Measurements from ENCODE around the gene IFIT1B.

Gene IFIT1B

GRCh38 chr10:89395141-89395540 is 17.3 kb downstream of the IFIT1B start:
- TF ChIP-seq SIN3A (IDR thresholded peaks at IDR 0.05; ENCODE audit: borderline replicate concordance, insufficient read depth, low read length) (no peak), FOXP2 (optimal IDR thresholded peaks at IDR 0.05; ENCODE audit: borderline replicate concordance, extremely low read depth, extremely low read length, insufficient read depth) (no peak)

DNA sequence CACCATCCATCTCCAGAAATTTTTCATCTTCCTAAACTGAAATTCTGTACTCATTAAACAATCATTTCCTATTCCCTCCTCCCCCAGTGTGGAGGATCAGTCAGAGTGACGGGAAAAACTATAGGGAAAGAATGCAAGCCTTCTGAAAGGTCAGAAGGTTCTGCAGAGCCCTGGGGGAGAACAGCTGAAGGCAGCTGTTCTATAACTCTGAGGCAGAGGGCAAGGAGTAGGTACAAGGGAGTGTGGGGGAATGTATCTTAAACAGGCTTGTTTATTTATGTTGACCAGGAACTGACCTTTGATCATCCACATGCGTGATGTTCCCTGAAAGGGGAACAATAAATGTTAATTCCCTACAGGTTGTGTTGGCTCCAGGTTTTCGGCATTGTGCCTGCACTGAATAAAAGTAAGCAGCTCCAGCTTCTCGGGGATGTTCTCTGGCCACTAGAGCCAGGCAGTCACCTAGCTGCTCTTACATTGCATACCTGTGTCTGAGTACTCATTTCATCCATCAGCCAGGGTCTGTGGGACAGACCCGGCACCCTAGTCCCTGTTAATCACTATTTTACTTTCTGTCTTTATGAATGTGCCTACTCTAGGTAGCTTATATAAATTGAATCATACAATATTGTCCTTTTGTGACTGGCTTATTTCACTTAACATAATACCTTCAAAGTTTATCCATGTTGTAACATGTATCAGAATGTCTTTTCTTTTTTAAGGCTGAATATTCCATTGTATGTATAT is 20.3 kb downstream of the IFIT1B start:
- TF ChIP-seq FOXP2 (optimal IDR thresholded peaks at IDR 0.05; ENCODE audit: borderline replicate concordance, extremely low read depth, extremely low read length, insufficient read depth) (no peak), TAF1 (IDR thresholded peaks at IDR 0.05; ENCODE audit: borderline replicate concordance, insufficient read depth, low read length) (no peak)

DNA sequence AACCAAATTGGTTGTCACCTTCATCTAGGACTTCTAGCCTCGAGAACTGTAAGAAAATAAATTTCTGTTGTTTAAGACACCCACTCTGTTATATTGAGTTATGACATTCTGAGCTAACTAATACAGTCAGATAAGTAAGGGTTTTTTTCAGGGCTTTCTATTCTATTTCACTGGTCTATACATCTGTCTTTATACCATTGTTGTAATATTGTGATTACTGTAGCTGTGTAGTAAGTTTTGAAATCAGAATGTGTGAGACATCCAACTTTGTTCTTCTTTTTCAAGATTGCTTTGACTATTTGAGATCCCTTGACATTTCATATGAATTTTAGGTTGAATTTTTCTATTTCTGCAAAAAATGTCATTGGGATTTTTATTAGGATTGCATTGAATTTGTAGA is 22.1 kb downstream of the IFIT1B start:
- TF ChIP-seq REST (IDR thresholded peaks at IDR 0.05; ENCODE audit: insufficient read depth in 1 of 2, low read depth in 2 of 2, low read length in 2 of 2) (no peak), POLR2AphosphoS5 (IDR thresholded peaks at IDR 0.05; ENCODE audit: low read depth, low read length) (no peak)

- TF ChIP-seq POLR2AphosphoS5 (IDR thresholded peaks at IDR 0.05; ENCODE audit: low read depth, low read length), result no peak
- TF ChIP-seq REST (IDR thresholded peaks at IDR 0.05; ENCODE audit: insufficient read depth in 1 of 2, low read depth in 2 of 2, low read length in 2 of 2), result no peak
- TF ChIP-seq TAF1 (IDR thresholded peaks at IDR 0.05; ENCODE audit: borderline replicate concordance, insufficient read depth, low read length), result no peak
- TF ChIP-seq FOXP2 (optimal IDR thresholded peaks at IDR 0.05; ENCODE audit: borderline replicate concordance, extremely low read depth, extremely low read length, insufficient read depth), result no peak
- no peak for TF ChIP-seq SIN3A (IDR thresholded peaks at IDR 0.05; ENCODE audit: borderline replicate concordance, insufficient read depth, low read length)
Measured at GRCh38 chr10:89403043-89403442, 25.2 kb downstream of the IFIT1B start.

DNA sequence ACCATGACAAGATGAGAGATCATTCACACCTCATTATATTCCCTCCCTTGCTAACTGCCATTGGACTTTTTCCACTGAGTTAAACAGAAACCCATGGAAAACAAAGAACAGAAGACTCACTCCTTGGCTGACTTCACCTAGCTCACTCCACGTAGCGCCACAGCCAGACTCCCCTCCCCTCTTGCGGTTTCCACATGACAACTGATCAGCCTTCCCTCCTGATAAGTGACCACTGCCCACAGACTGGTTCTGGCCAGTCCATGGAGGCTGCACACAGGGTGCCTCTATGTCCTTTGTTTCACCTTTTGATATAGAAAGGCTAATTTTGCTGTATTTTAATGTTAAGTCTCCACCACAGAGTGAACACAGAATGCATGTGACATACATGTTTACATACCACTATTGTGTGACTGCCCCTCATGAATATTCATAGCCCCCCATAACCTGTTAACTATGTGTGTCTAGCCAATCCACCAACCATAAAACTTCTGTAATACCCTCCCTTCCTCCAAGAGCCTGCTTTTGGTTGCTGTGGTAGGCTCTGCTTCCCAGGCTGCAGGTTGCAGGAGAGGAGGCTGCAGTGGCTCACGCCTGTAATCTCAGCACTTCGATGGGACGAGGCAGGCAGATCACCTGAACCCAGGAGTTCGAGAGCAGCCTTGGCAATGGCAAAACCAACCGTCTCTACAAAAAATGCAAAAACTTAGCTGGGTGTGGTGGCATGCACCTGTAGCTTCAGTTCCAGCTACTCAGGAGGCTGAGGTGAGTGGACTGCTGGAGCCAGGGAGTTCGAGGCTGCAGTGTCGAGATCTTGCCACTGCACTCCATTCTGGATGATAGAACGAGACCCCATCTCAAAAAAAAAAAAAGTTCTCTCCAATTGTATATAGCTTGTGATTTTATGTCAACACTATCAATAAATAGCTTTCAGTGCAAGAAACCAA is 26.5 kb downstream of the IFIT1B start:
- TF ChIP-seq TAF1 (IDR thresholded peaks at IDR 0.05; ENCODE audit: borderline replicate concordance, insufficient read depth, low read length), result no peak
- TF ChIP-seq POLR2AphosphoS5 (IDR thresholded peaks at IDR 0.05; ENCODE audit: low read depth, low read length), result no peak
- no peak for TF ChIP-seq FOXP2 (optimal IDR thresholded peaks at IDR 0.05; ENCODE audit: borderline replicate concordance, extremely low read depth, extremely low read length, insufficient read depth)
- TF ChIP-seq SIN3A (IDR thresholded peaks at IDR 0.05; ENCODE audit: borderline replicate concordance, insufficient read depth, low read length), result no peak
- no peak for TF ChIP-seq REST (IDR thresholded peaks at IDR 0.05; ENCODE audit: insufficient read depth in 1 of 2, low read depth in 2 of 2, low read length in 2 of 2)

DNA sequence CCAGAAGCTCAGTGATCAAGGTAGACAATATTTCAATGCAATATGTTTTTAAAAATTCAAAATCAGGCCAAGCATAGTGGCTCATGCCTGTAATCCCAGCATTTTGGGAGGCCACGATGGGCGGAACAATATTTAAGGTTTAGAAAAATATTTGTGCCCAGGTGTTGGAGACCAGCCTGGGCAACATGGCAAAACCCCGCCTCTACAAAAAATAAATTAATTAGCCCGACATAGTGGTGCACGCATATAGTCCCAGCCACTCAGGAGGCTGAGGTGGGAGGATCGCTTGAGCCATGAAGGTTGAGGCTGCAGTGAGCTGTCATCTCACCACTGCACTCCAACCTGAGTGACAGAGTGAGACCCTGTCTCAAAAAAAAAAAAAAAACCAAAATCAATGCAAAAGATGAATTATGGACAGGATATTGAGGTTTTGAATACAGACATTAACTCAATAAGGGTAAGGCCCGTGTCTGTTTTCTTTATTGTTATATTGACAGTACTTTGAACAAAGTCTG is 35.6 kb downstream of the IFIT1B start:
- TF ChIP-seq TAF1 (IDR thresholded peaks at IDR 0.05; ENCODE audit: borderline replicate concordance, insufficient read depth, low read length), result no peak
- no peak for TF ChIP-seq POLR2AphosphoS5 (IDR thresholded peaks at IDR 0.05; ENCODE audit: low read depth, low read length)
- no peak for TF ChIP-seq REST (IDR thresholded peaks at IDR 0.05; ENCODE audit: insufficient read depth in 1 of 2, low read depth in 2 of 2, low read length in 2 of 2)
- TF ChIP-seq SIN3A (IDR thresholded peaks at IDR 0.05; ENCODE audit: borderline replicate concordance, insufficient read depth, low read length), result no peak
- no peak for TF ChIP-seq FOXP2 (optimal IDR thresholded peaks at IDR 0.05; ENCODE audit: borderline replicate concordance, extremely low read depth, extremely low read length, insufficient read depth)

Data from PFSK-1 (cell line).